HG02973 (cell line): ENCODE measurements around the gene BCAR3.
"Not testable (repeated sequence)": the region's sequence is repeated elsewhere in the genome, so short reads cannot be mapped to it uniquely, and the experiment has no call there.

ENCODE experiments used
- ATAC-seq: cut with Tn5 transposase; IDR thresholded peaks from one replicate; pipeline ENCODE4 v1.9.1; 2021; ENCODE audit warnings: moderate library complexity; ENCODE audit not compliant: unreplicated experiment

The BCAR3 gene

DNA sequence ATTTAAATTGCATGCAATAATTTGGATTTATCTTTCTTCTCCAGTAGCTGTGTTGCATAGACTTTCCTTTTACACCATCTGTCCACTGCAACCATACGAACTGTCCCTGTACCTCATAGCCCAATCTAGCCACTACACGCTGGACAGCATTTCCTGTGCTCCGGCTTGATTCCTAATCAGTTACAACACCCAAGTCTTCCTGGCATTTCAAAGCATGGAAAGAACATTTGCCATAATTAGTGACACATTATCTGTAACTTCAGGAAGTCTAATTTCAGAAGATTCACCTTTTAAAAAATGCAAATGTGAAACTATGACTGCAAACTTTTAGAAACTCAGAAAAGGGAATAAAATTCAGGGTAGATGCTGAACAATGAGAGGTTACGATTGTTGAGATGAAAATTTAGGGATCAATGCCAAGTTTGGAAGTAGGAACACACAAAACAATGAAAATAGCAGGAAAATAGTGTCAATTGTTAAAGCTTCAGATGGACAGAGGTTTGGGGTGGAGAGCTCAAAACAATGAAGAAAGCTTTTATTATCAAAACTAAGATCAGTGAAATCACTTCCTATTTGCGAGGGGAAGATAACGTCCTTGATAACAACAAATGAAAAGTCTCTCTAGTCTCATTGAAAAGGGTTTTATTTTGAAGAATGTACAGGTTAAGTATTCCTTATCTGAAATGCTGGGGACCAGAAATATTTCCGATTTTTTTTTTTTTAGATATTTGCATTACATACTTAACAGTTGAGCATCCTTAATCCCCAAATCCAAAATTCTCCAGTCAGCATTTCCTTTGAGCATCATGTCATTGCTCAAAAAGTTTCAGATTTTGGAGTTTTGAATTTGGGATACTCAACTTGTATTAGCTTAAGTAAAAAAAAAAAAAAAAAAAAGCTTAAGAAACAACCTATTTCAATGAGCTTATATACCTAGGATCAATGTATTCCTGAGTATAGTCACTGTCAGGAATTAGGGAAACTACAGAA lies 126.5 kb downstream of the BCAR3 start:
- no peak for ATAC-seq

DNA sequence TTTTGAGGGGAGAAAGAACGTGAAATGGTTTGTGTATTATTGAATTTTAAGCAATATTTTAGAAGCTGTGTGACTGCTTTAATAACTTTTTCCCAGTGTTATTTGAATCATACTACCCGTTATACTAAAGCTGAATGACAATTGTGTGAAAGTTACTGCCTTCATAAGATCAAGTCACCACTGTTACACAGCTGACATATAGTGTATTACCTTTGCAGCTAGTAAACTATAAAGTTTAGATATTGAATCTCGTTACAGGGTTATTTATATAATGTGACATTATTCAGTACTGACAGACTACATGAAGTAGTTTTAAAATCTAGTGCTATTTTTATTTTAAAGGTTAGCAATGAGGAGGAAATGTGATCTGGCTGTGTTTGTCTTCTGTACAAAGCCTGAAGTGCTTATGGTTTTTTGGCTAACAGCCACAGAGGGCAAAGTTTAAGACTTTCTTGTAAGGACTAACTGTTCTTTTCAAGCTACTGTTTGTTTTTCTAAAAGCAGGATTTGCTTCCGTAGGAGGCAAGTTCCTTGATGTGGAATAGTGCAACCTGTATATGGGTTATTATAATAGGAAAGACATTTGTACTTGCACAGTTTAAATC lies 127.6 kb downstream of the BCAR3 start:
- not testable (repeated sequence) for ATAC-seq

DNA sequence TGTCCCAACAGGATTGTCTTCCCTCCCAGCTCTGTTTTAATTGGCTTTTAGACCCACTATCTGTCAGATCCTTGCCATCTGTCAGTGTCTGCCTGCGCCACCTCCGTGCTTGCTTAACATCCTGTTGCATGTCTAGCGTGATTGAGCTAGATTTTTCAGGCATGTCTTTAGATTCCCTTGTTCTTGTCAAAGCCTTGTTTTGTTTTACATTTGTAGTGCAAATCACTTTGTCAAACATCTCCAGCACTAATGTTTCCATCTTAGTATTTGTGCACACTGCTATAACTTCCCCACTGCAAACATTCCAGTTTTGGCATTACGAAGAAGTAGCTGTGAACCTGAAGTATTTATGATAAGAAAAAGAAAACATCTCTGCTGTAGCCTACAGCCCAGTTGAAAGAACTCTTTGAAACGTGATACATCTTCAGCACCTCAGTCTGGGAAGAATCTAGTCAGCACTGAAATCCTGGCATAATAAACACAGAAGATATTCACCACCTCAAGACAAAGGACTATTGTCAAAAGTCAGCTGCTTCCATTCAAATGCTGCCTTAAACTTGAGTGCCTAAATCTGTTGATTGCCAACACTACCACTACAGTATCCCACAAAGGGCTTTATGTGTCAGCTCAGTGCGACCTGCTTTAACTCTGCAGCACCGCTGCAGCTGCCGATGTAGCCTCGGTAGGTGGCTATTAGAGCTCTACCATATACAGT lies 128.7 kb downstream of the BCAR3 start:
- ATAC-seq: no peak

DNA sequence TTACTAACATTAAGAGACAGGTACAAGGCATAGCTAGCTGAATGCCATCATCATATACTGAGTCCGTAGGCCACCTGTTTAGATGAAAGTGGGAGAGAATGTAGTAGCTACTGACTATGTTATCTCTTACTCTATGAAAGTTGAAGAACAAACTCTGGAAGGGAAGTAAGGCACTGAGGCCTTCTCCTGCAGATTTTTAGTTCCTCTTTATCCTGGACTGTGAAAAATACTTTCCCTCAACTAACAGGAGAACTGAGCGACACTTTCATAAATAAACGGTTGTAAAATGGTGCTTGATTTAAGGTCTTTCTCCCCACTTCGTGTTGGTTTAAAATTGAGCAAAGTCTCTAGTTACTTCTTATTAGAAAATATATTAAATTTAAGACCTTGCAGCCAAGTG lies 131.8 kb downstream of the BCAR3 start:
- ATAC-seq: no peak

DNA sequence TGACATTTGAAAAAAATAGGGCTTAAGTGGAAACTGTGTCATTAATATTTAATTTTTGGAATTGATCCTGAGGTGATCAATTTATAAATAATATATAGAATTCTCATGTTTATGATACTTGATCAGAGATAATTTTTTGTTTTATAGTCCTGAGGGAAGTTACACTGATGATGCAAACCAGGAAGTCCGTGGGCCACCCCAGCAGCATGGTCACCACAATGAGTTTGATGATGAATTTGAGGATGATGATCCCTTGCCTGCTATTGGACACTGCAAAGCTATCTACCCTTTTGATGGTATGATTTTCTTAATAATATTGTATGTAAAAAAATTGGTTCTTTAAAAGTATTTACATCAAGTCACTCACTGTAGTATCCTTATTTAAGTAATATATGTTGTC lies 132.5 kb downstream of the BCAR3 start:
- no peak for ATAC-seq

DNA sequence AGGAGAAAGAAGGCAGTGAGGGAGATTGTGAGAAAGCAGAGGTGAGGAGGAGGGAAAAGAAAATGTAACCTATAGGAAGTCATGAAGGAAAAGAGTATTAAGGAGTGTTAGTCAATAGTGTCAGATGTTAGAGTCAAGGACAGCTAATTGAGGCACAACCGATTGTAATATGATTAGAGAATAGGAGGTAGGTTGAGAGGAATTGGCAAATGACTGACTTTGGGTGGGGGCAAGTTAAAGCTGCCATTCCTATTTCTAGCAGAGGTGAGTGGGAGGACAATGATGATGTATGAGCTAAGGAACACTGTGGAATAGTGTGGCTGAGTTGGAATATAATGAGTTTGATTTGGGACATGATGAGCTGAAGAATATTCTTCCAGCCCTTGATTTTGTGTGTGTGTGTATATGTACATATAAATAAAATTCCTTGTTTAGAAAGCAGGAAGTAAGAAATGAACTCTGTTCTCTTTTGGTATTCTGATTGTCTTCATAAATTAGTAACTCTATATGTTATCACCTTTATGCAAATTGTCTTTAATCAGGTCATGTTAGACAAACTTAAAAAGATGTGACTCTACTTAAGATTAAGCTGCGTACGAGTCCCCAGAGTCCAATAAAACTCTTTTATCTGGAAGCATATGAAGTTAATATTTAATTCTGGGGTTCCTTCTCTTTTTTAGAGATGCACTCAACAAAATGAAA lies 135.3 kb downstream of the BCAR3 start:
- ATAC-seq: no peak

DNA sequence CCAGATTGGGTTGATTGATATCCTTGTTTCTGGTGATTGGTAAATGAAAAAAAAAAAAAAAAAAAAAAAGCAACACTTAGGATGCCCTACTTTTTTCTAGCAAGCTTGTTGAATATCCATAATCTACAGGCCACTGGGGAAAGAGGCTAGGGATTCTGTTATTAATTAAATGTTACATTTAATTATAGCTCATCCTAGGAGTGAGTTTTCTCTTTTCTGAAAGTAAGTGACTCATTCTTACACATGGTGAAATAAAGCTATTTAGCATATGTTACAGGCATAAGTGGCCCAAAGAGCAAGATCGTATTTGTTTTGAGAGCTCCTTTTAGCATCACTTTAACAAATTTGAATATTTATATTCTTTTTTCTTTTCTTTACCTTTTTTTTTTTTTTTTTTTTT lies 139.2 kb downstream of the BCAR3 start:
- ATAC-seq: no peak

DNA sequence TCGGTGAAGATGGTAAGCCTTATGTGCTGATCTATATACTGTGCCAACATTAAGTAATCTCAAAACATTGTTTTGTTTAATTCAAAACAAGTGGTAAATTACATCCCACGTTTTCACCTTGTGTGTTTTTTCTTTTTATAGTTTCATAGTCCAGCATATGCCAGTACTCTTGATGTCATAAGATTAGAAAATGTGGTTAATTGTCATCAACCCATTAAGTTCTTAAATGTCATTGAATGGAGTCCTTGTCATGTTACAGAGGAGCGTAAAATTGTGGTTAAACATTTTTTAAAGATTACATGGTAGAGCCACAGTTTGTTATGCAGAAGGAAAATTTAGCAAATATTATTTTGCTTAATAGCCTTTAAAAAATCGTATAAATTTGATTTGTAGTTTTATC lies 140.6 kb downstream of the BCAR3 start:
- ATAC-seq: no peak

DNA sequence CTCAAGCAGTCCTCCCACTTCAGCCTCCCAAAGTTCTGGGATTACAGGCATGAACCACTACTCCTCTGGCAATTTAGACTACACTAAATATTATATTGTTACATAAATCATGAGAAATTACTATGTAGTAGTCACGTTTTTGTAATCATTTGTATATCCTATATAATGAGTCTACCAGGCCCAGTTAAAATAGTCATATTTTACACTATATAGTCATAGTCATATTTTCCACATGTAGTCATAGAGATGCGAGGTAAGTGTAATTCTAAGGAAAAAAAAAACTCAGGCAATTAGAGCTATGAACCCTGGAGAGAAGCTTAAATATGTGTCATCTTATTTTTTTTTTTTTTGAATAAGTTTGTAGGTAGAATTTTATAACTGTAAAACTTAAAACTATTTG lies 143.7 kb downstream of the BCAR3 start:
- no peak for ATAC-seq

DNA sequence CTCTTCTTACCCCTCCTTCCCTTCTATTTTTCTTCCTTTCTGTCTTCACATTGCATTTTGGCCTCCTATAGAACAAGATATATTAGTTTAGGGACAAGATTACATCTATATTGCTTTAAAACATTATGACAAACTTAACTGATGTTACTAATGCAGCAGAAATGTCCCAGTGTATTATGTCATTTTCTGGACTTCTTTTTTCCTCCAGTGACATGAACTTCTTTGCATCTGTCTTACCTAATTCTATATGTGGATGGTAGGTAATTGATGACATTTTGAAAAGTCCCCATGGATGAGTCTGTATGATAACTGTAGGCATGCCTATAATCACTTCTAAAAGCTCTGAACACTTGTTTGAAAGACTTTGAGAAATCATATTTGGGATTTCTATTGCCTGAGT lies 144.2 kb downstream of the BCAR3 start:
- no peak for ATAC-seq

DNA sequence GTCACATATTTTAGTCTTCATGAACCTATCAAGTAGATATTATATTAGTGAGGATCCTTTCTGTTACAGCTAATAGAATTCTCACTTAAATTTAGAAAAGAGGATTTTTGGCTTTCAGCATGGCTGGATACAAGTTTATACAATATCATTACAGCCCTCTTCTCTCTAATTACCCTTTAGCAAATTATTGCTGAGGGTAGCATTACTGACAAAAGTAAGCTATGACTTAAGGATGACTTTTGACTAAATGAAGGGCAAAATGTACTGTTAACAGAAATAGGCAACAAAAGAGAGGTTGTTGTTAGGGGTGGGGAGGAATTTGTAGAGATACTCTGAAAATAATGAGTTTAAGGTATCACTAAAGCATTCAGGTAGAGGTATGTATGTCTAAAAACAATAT lies 148.0 kb downstream of the BCAR3 start:
- no peak for ATAC-seq

DNA sequence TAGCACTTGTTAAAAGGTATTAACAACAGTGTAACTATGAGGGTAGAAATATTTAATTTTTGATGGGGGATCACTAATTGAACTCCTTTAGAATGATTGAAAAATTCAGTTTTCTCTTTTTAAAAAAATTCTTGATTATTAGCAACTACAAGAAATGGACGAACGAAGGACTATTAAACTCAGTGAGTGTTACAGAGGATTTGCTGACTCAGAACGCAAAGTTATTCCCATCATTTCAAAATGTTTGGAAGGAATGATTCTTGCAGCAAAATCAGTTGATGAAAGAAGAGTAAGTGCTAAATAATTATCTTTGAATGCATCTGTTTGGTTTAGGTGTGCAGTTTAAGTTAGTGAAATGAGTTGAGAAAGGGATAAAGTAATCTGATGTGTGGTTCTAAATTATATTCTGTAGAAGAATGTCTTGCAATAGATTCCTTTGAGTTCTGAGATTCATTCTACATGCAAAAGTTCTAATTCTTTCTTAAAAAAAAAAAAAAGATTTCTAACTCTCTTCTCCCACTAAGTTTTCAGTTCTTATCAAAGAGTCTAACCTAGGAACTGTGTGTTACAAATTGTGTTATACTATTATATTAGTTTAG lies 148.8 kb downstream of the BCAR3 start:
- no peak for ATAC-seq

DNA sequence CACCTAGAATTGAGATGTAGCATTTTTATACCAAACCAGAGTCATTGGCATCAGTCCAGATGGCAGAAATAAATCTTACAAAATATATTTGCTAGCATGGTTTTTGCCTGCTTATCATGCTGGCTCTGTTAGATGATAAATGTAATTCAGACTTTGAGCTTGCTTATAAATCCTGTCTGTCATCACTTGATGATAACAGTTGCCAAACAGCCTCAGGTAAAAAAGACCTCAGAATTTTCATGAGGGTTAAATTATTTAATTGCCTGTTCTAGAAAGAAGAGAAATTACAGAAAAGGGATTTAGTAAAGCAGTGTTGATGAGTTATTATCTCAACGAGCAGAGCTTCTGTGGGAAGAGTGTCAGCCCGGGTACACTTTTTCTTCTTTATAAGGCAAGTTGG lies 150.4 kb downstream of the BCAR3 start:
- no peak for ATAC-seq

DNA sequence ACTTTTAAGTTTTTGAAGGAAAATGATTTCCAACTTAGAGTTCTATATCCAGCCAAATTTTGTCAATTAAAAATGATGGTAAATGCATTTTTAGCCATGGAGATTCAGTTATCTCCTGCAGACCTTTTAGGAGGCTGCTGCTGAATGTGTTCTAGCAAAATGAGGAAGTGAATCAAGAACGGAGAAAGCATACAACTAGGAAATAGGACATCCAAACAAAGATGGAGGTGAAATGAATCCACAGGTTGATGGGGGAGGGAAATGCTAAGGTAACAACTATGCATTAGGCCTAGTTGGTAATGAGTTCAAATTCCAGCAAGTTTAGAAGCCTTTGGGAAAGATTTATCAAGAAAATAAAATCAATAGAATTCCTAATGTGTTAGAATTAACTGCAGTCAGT lies 153.2 kb downstream of the BCAR3 start:
- ATAC-seq: no peak

DNA sequence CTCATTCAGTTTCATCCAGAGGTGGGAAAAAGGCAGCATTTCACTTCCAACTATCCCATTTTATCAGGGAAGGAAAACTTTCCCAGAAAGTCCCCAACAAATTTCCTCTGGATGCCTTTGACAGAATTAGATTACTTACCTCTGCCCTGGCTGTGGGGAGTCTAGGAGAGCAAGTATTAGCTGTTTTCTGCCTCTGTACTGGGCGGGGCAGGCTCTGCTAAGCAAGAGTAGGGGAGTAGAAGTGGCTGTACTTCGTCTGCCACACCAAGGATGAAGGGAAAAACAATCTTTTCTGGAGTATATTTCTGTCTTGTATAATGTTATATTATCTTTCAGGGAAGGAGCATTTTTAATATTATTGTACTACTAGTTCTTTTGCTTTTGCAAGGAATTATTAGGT lies 155.2 kb downstream of the BCAR3 start:
- no peak for ATAC-seq

DNA sequence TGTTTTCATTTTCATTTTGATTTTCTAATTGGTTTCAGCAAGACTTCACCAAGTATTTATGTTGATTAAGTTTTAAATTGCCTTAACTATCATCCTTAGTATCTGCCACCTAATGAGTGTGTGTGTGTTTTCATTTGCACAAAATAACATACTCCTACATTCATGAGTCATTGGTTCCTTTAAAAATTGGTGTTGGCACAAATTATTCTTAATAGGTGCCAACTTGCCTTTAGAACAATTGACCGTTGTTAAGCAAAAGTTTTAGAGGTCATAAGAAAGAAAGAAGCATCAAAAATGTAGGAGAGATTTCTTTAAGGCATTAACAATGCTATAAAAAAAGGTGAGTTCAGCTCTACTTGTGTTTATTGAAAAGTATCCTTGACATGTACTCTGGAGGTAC lies 156.2 kb downstream of the BCAR3 start:
- no peak for ATAC-seq

DNA sequence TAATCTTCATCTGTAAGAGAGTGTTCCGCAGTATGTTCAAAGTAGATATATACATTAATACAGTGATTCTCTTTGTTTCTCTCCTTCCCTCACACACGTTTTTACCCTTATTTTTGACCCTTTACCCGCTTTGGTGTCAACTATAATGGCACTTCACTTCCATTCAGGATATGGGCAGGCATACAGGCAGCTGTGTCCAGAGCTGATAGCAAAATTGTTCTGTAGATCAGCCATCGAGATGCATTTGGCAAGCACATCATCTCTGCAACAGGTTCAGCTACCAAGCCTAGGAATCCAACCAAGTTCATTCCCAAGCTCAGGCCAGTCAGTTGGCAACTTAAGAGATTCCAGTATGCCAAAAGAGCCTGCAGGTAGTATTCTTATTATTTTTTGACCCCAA lies 158.9 kb downstream of the BCAR3 start:
- no peak for ATAC-seq

DNA sequence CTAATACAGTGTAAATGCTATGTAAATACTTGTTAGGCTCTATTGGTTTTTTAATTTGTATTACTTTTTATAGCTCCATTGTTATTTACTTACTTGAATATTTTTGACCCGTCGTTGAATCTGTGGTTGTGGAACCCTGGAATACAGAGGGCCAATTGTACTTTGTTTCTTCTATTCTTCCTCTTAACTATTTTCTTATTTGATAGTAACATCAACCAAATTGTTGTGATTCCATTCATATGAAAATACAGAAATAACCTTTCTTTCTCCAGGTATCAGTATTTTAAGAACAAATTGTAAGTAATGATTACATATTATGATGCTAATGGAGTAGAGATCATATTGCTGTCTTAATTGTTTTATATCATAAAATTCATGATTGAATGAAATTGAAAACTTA lies 160.0 kb downstream of the BCAR3 start:
- no peak for ATAC-seq

DNA sequence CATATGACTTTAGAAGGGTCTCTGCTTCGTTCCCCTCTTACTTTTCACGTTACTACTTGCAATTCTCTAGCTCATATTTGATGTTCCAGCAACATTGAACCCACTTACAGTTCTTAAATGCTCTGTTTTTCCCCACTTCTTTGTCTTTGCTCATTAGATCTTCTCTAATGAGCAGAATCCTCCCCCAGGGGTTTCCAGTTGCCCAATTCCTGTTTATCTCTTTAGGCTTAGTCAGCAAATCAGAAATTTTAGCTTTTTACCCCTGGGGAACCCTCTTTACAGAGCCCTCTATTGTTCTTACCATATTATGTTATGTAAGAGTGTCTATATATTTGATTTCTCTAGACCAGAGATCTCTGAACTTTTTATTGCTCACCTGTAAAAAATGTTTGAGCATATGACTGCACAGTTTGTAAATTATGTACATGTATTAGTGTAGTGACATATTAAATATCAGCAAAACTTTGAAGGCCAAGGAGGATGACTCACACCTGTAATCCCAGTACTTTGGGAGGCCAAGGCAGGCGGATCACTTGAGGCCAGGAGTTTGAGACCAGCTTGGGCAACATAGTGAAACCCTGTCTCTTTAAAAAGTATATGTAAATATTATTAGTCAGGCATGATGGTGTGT lies 162.3 kb downstream of the BCAR3 start:
- ATAC-seq: no peak

DNA sequence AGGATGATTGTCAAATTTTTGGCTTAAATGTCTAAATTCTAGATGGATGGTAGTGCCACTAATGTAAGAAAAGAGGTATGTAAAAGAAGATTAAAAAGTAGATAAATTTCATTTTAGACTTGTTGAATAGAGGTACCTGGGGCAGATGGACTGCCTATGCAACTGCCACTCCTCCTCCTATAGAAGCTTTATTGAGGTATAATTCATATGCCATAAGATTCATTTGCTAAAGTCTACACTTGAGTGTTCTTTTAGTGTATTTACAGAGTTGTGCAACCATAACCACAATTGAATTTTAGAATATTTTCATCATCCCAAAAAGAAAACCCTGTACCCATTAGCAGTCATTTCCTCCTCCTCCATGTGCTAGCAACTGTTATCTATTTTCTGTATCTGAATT lies 163.1 kb downstream of the BCAR3 start:
- no peak for ATAC-seq
